Sigmoid colon (tissue), 4 donors: ENCODE data around the gene PRAMEF15.
A peak's percentile ranks its signal among the peaks of the same experiment; 100 is the strongest.
"Not testable (repeated sequence)": the region's sequence is repeated elsewhere in the genome, so short reads cannot be mapped to it uniquely, and the experiment has no call there.

ENCODE experiments used
- POLR2A ChIP-seq, 2 donors: fragments of 450-650 bp; IDR thresholded peaks; one replicate each; pipeline ENCODE4 v1.6.1; 2016; ENCODE audit warnings: antibody characterized with exemption in 2 of 2, mild to moderate bottlenecking in 2 of 2, moderate library complexity in 2 of 2
- POLR2AphosphoS5 ChIP-seq, 4 donors: sonication (generic); formaldehyde crosslinking; IDR thresholded peaks; one replicate each; pipeline ENCODE4 v1.6.1; 2017; ENCODE audit warnings: antibody characterized with exemption in 4 of 4
- TF ChIP-seq, protein P1 (sequence below), 4 experiments: fragments of 450-650 bp in 3 of 4; fragments of 200-600 bp in 1 of 4; IDR thresholded peaks; one replicate each; pipeline ENCODE4 v1.5.1; 2016 to 2019; ENCODE audit warnings: antibody characterized with exemption in 4 of 4, mild to moderate bottlenecking in 3 of 4, moderate library complexity in 2 of 4

DNA sequence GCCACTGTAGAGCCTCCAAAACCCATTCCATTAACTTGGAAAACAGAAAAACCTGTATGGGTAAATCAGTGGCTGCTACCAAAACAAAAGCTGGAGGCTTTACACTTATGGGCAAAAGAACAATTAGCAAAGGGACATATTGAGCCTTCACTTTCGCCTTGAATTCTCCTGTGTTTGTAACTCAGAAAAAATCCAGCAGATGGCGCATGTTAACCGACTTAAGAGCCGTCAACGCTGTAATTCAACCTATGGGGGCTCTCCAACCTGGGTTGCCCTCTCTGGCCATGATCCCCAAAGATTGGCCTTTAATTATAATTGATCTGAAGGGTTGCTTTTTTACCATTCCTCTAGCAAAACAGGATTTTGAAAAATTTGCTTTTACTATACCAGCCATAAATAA is 41.4 kb downstream of the PRAMEF15 start:
- TF ChIP-seq, protein P1, sequence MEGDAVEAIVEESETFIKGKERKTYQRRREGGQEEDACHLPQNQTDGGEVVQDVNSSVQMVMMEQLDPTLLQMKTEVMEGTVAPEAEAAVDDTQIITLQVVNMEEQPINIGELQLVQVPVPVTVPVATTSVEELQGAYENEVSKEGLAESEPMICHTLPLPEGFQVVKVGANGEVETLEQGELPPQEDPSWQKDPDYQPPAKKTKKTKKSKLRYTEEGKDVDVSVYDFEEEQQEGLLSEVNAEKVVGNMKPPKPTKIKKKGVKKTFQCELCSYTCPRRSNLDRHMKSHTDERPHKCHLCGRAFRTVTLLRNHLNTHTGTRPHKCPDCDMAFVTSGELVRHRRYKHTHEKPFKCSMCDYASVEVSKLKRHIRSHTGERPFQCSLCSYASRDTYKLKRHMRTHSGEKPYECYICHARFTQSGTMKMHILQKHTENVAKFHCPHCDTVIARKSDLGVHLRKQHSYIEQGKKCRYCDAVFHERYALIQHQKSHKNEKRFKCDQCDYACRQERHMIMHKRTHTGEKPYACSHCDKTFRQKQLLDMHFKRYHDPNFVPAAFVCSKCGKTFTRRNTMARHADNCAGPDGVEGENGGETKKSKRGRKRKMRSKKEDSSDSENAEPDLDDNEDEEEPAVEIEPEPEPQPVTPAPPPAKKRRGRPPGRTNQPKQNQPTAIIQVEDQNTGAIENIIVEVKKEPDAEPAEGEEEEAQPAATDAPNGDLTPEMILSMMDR (IDR thresholded peaks at IDR 0.05): peak in 3 of 4 experiments; percentile 39 to 57 (median 49)
- not testable (repeated sequence) for TF ChIP-seq POLR2A, POLR2AphosphoS5 (IDR thresholded peaks at IDR 0.05)
